HEK293 (cell line): Measurements from ENCODE around the gene BBX.

Experiments
- CTCF ChIA-PET: fragments of 350-600 bp; formaldehyde crosslinking; extraction: SDS; loops from one replicate; lab custom pipeline; 2021; ENCODE audit warnings: antibody characterized with exemption; lab: Yijun Ruan, JAX
- POLR2A ChIA-PET: fragments of 300-600 bp; formaldehyde crosslinking; extraction: SDS; loops from one replicate; lab custom pipeline; 2020; ENCODE audit warnings: antibody characterized with exemption, inconsistent platforms; lab: Yijun Ruan, JAX
- H3K27ac ChIP-seq: fragments of 200-500 bp; sonication (Bioruptor generic); 2 replicates; pipeline ENCODE4 v1.5.1; 2014; ENCODE audit warnings: low read depth, low read length, control low read depth, inconsistent platforms; ENCODE audit errors: extremely low read depth
- H3K36me3 ChIP-seq, 2 experiments: fragments of 200-500 bp in 1 of 2; sonication (Bioruptor generic) in 1 of 2; 1 replicate in 1 of 2; 2 replicates in 1 of 2; pipeline ENCODE4 v1.5.1; 2014 to 2017; ENCODE audit warnings: inconsistent platforms in 2 of 2, low read length in 2 of 2; ENCODE audit not compliant: control insufficient read depth in 2 of 2, insufficient read depth in 1 of 2
- H3K4me1 ChIP-seq: fragments of 200-500 bp; sonication (Bioruptor generic); 2 replicates; pipeline ENCODE4 v1.5.1; 2014; ENCODE audit warnings: mild to moderate bottlenecking, low read length, inconsistent platforms; ENCODE audit not compliant: control insufficient read depth, insufficient read depth
- H3K4me3 ChIP-seq: 2 replicates; pipeline ENCODE4 v1.5.1; 2011; ENCODE audit warnings: low read depth, mild to moderate bottlenecking, control low read depth, low read length, moderate library complexity
- H3K9me3 ChIP-seq: fragments of 200-500 bp; sonication (Bioruptor generic); 2 replicates; pipeline ENCODE4 v1.5.1; 2014; ENCODE audit warnings: low read depth, low read length, inconsistent platforms; ENCODE audit not compliant: control insufficient read depth, insufficient read depth
- EGR2 ChIP-seq: fragments of 450-650 bp; formaldehyde crosslinking; IDR thresholded peaks from 2 replicates; pipeline ENCODE4 v1.5.1; 2016; ENCODE audit warnings: low read depth, missing biosample characterization, missing genetic modification characterization
- GLI4 ChIP-seq: fragments of 450-650 bp; formaldehyde crosslinking; IDR thresholded peaks from 2 replicates; pipeline ENCODE4 v1.5.1; 2016; ENCODE audit warnings: missing biosample characterization, missing genetic modification characterization
- GLIS1 ChIP-seq: fragments of 450-650 bp; formaldehyde crosslinking; IDR thresholded peaks from 2 replicates; pipeline ENCODE4 v1.5.1; 2016; ENCODE audit warnings: missing biosample characterization, missing genetic modification characterization
- PATZ1 ChIP-seq: fragments of 450-650 bp; formaldehyde crosslinking; IDR thresholded peaks from 2 replicates; pipeline ENCODE4 v1.5.1; 2016; ENCODE audit warnings: missing biosample characterization, missing genetic modification characterization
- SP7 ChIP-seq: fragments of 450-650 bp; formaldehyde crosslinking; IDR thresholded peaks from 2 replicates; pipeline ENCODE4 v1.5.1; 2016; ENCODE audit warnings: missing biosample characterization, missing genetic modification characterization
- ZBTB44 ChIP-seq: fragments of 450-650 bp; IDR thresholded peaks from 2 replicates; pipeline ENCODE4 v1.5.1; 2018; ENCODE audit warnings: missing biosample characterization, mild to moderate bottlenecking, missing genetic modification characterization
- ZBTB48 ChIP-seq: fragments of 450-650 bp; formaldehyde crosslinking; IDR thresholded peaks from 2 replicates; pipeline ENCODE4 v1.5.1; 2016; ENCODE audit warnings: missing biosample characterization, missing genetic modification characterization
- ZIC2 ChIP-seq: fragments of 450-650 bp; formaldehyde crosslinking; IDR thresholded peaks from 2 replicates; pipeline ENCODE4 v1.5.1; 2016; ENCODE audit warnings: missing biosample characterization, missing genetic modification characterization
- ZNF157 ChIP-seq: fragments of 450-650 bp; formaldehyde crosslinking; IDR thresholded peaks from 2 replicates; pipeline ENCODE4 v1.5.1; 2016; ENCODE audit warnings: missing biosample characterization, missing genetic modification characterization
- ZNF169 ChIP-seq: fragments of 450-650 bp; formaldehyde crosslinking; IDR thresholded peaks from 2 replicates; pipeline ENCODE4 v1.5.1; 2016; ENCODE audit warnings: missing biosample characterization, missing genetic modification characterization
- ZNF184 ChIP-seq: fragments of 450-650 bp; IDR thresholded peaks from 2 replicates; pipeline ENCODE4 v1.5.1; 2018; ENCODE audit warnings: missing biosample characterization, mild to moderate bottlenecking, missing genetic modification characterization
- ZNF211 ChIP-seq: fragments of 450-650 bp; formaldehyde crosslinking; IDR thresholded peaks from 2 replicates; pipeline ENCODE4 v1.5.1; 2016; ENCODE audit warnings: low read depth, missing biosample characterization, missing genetic modification characterization
- ZNF223 ChIP-seq: fragments of 450-650 bp; formaldehyde crosslinking; IDR thresholded peaks from 2 replicates; pipeline ENCODE4 v1.5.1; 2016; ENCODE audit warnings: missing biosample characterization, missing genetic modification characterization
- ZNF302 ChIP-seq: fragments of 450-650 bp; formaldehyde crosslinking; IDR thresholded peaks from 2 replicates; pipeline ENCODE4 v1.5.1; 2016; ENCODE audit warnings: missing biosample characterization, missing genetic modification characterization, low read depth
- ZNF510 ChIP-seq: fragments of 450-650 bp; formaldehyde crosslinking; IDR thresholded peaks from 2 replicates; pipeline ENCODE4 v1.5.1; 2018; ENCODE audit warnings: mild to moderate bottlenecking, missing genetic modification characterization, missing biosample characterization; ENCODE audit not compliant: insufficient replicate concordance
- ZNF654 ChIP-seq: fragments of 450-650 bp; formaldehyde crosslinking; IDR thresholded peaks from 2 replicates; pipeline ENCODE4 v1.5.1; 2016; ENCODE audit warnings: low read depth, missing biosample characterization, missing genetic modification characterization
- ZNF777 ChIP-seq: fragments of 450-650 bp; formaldehyde crosslinking; IDR thresholded peaks from 2 replicates; pipeline ENCODE4 v1.5.1; 2017; ENCODE audit warnings: missing biosample characterization, missing genetic modification characterization, borderline replicate concordance
- ZNF791 ChIP-seq: fragments of 450-650 bp; formaldehyde crosslinking; IDR thresholded peaks from 2 replicates; pipeline ENCODE4 v1.5.1; 2016; ENCODE audit warnings: missing biosample characterization, missing genetic modification characterization
- ZSCAN23 ChIP-seq: fragments of 450-650 bp; formaldehyde crosslinking; IDR thresholded peaks from 2 replicates; pipeline ENCODE4 v1.5.1; 2016; ENCODE audit warnings: missing biosample characterization, missing genetic modification characterization
- TF ChIP-seq, protein P1 (sequence below): fragments of 450-650 bp; formaldehyde crosslinking; IDR thresholded peaks from 2 replicates; pipeline ENCODE4 v1.5.1; 2016; ENCODE audit warnings: missing biosample characterization, missing genetic modification characterization
- TF ChIP-seq, protein P2 (sequence below): fragments of 450-650 bp; formaldehyde crosslinking; IDR thresholded peaks from 2 replicates; pipeline ENCODE4 v1.5.1; 2016; ENCODE audit warnings: missing biosample characterization, missing genetic modification characterization
- TF ChIP-seq, protein P3 (sequence below): fragments of 450-650 bp; formaldehyde crosslinking; IDR thresholded peaks from 2 replicates; pipeline ENCODE4 v1.5.1; 2016; ENCODE audit warnings: missing biosample characterization, missing genetic modification characterization, borderline replicate concordance

BBX gene

DNA sequence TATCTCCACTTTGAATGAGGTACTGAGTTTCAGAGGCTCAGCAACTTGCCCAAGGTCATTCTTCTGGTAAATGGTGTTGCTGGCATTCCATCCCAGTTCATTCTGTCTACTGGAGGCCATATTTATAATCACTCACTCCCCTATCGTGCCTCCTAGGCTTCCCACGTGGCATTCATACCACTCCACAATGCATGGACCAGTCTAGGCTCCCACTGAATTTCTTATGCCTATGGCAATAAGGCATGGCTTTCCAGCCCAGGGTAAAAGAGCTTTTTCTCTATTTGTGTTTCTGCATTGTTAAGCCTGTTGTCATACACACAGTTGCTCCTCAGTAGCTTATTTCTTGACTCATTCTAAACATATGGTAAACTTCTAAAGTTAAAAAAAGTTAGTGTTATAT is 19.9 kb downstream of the BBX start:
- no peaks in the 10 kb centered on the region; the same call in 1 of the 2 replicates for H3K4me1 ChIP-seq
- TF ChIP-seq ZSCAN23 (tag by site-specific recombination) (no peak), ZNF223 (tag by site-specific recombination) (no peak), ZNF157 (tag by site-specific recombination) (no peak), ZNF169 (no peak)
- TF ChIP-seq, protein P1, sequence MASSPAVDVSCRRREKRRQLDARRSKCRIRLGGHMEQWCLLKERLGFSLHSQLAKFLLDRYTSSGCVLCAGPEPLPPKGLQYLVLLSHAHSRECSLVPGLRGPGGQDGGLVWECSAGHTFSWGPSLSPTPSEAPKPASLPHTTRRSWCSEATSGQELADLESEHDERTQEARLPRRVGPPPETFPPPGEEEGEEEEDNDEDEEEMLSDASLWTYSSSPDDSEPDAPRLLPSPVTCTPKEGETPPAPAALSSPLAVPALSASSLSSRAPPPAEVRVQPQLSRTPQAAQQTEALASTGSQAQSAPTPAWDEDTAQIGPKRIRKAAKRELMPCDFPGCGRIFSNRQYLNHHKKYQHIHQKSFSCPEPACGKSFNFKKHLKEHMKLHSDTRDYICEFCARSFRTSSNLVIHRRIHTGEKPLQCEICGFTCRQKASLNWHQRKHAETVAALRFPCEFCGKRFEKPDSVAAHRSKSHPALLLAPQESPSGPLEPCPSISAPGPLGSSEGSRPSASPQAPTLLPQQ (tag by site-specific recombination) = no peak
- no peaks in the 10 kb centered on the region for H3K9me3 ChIP-seq
- CTCF ChIA-PET = interaction anchor here (0.6 to 1.7 kb wide), 3 partner anchors 26 to 273 kb away, joined by 3 to 6 read pairs (median 3); no protein-coding TSS in a partner anchor
- no peak overlapping the region for H3K4me3 ChIP-seq
- no peak overlapping the region for H3K27ac ChIP-seq
- POLR2A ChIA-PET = interaction anchor here (1.4 kb wide), 1 partner anchor 18 kb away, joined by 3 read pairs; no protein-coding TSS in a partner anchor
- H3K36me3 ChIP-seq = peaks cover 0 to 4% of the 10 kb centered on the region in 2 experiments; a peak in 1 of 3 replicates

DNA sequence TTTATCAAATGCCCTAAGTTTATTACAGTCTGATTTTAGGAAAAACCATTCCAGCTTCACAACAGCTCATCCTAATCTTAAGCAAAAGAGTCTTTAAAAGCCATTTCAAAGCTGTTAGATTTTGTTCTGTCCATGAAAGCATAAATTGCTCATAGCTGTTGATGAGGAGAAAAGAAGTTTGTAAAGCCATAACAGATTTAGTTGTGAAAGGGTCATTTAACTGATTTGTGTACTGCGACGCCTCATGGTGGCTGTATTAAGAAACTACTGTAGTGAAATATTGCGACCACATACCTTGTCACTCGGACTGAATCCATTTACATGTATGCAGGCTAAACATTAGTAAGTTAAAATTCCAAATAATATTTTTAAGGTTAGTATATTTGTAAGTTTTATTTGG is 20.9 kb downstream of the BBX start:
- H3K4me3 ChIP-seq = no peak overlapping the region
- peaks cover 0 to 3% of the 10 kb centered on the region in 2 experiments; a peak in 1 of 3 replicates for H3K36me3 ChIP-seq
- no peaks in the 10 kb centered on the region; the same call in 1 of the 2 replicates for H3K4me1 ChIP-seq
- no peak overlapping the region for H3K27ac ChIP-seq
- POLR2A ChIA-PET = interaction anchor here (1.4 kb wide), 1 partner anchor 19 kb away, joined by 3 read pairs; no protein-coding TSS in a partner anchor
- no peak for TF ChIP-seq GLIS1
- no peak for TF ChIP-seq ZNF302 (tag by site-specific recombination)
- TF ChIP-seq ZNF211 (tag by site-specific recombination) = no peak
- TF ChIP-seq ZNF510 (tag by site-specific recombination) = no peak
- TF ChIP-seq, protein P2, sequence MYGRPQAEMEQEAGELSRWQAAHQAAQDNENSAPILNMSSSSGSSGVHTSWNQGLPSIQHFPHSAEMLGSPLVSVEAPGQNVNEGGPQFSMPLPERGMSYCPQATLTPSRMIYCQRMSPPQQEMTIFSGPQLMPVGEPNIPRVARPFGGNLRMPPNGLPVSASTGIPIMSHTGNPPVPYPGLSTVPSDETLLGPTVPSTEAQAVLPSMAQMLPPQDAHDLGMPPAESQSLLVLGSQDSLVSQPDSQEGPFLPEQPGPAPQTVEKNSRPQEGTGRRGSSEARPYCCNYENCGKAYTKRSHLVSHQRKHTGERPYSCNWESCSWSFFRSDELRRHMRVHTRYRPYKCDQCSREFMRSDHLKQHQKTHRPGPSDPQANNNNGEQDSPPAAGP (tag by site-specific recombination) = no peak
- TF ChIP-seq GLI4 (tag by site-specific recombination) = no peak
- peak; percentile 73 for TF ChIP-seq ZBTB44
- TF ChIP-seq ZNF791 (tag by site-specific recombination) = no peak
- no peak for TF ChIP-seq ZBTB48
- peak; percentile 31; the same call in 1 of the 2 replicates for TF ChIP-seq ZNF654 (tag by site-specific recombination)
- TF ChIP-seq, all 188 proteins: peak for 2
- no peaks in the 10 kb centered on the region for H3K9me3 ChIP-seq
- CTCF ChIA-PET = interaction anchor here (1.7 kb wide), 1 partner anchor 123 kb away, joined by 6 read pairs; no protein-coding TSS in a partner anchor

DNA sequence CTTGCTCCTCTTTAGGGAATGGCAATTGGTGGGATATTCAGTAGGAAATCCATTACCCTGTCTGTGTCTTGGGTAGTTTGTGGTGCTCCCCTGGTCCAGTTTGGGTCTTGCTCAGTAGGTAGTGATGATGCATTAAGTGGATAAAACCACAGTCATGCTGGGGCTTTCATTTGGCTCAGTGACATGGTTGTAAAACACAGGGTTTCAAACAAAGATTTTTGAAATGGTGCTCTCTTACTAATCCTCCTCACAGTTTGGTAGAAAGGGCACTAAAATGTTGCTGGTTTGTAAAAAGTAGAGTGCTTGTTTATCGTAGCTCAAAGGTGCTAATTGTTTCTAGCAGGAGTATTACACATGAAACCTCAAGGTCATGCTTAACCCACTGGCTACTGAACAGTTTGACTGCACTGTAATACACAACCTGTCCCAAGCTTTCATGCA is 22.9 kb downstream of the BBX start:
- peaks cover 0 to 4% of the 10 kb centered on the region in 2 experiments; a peak in 1 of 3 replicates for H3K36me3 ChIP-seq
- POLR2A ChIA-PET = no interaction called here
- H3K27ac ChIP-seq = no peak overlapping the region
- no peaks in the 10 kb centered on the region for H3K9me3 ChIP-seq
- H3K4me3 ChIP-seq = no peak overlapping the region
- CTCF ChIA-PET = interaction anchor here (0.8 kb wide), 1 partner anchor 310 kb away, joined by 4 read pairs; no protein-coding TSS in a partner anchor
- no peaks in the 10 kb centered on the region for H3K4me1 ChIP-seq
- TF ChIP-seq ZNF184 (tag by site-specific recombination) = no peak
- TF ChIP-seq SP7 (tag by site-specific recombination) = 0 out of 2 replicates have a peak, but pooled peaks have one; percentile 15
- no peak for TF ChIP-seq PATZ1 (tag by site-specific recombination)
- TF ChIP-seq ZIC2 (tag by site-specific recombination) = peak; percentile 99
- no peak for TF ChIP-seq ZNF777 (tag by site-specific recombination)
- TF ChIP-seq EGR2 (tag by site-specific recombination) = no peak
- TF ChIP-seq, protein P3, sequence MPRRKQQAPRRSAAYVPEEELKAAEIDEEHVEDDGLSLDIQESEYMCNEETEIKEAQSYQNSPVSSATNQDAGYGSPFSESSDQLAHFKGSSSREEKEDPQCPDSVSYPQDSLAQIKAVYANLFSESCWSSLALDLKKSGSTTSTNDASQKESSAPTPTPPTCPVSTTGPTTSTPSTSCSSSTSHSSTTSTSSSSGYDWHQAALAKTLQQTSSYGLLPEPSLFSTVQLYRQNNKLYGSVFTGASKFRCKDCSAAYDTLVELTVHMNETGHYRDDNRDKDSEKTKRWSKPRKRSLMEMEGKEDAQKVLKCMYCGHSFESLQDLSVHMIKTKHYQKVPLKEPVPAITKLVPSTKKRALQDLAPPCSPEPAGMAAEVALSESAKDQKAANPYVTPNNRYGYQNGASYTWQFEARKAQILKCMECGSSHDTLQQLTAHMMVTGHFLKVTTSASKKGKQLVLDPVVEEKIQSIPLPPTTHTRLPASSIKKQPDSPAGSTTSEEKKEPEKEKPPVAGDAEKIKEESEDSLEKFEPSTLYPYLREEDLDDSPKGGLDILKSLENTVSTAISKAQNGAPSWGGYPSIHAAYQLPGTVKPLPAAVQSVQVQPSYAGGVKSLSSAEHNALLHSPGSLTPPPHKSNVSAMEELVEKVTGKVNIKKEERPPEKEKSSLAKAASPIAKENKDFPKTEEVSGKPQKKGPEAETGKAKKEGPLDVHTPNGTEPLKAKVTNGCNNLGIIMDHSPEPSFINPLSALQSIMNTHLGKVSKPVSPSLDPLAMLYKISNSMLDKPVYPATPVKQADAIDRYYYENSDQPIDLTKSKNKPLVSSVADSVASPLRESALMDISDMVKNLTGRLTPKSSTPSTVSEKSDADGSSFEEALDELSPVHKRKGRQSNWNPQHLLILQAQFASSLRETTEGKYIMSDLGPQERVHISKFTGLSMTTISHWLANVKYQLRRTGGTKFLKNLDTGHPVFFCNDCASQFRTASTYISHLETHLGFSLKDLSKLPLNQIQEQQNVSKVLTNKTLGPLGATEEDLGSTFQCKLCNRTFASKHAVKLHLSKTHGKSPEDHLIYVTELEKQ = no peak
